HFFc6 (cell line): Measurements from ENCODE around the gene XKRX. TPM values are rescaled to one million over a fixed set of nuclear protein-coding genes. Genes with fewer than 3 reads are reported as not detected.

ENCODE experiments used
- DNase-seq: peaks from one replicate; pipeline ENCODE4 v3.0.0-alpha.2; 2018
- H3K27ac Mint-ChIP-seq: 2 replicates; pipeline ENCODE4 v1.8.0; 2020; ENCODE audit warnings: mild to moderate bottlenecking, mixed read lengths
- H3K27me3 Mint-ChIP-seq: 2 replicates; pipeline ENCODE4 v1.8.0; 2021; ENCODE audit warnings: mild to moderate bottlenecking, moderate library complexity, mixed read lengths; ENCODE audit not compliant: insufficient read depth
- H3K36me3 Mint-ChIP-seq: 2 replicates; pipeline ENCODE4 v1.8.0; 2021; ENCODE audit warnings: low read depth, mixed read lengths
- H3K4me1 Mint-ChIP-seq: 2 replicates; pipeline ENCODE4 v1.8.0; 2020; ENCODE audit warnings: low read depth, mixed read lengths
- H3K4me3 Mint-ChIP-seq: 2 replicates; pipeline ENCODE4 v1.8.0; 2020; ENCODE audit warnings: mild to moderate bottlenecking, moderate library complexity, mixed read lengths
- H3K9me3 Mint-ChIP-seq: 2 replicates; pipeline ENCODE4 v1.8.0; 2020; ENCODE audit warnings: mild to moderate bottlenecking, mixed read lengths
- total RNA-seq, 6 experiments: library from RNA; stranded (reverse); fragmentation: NEBNext Ultra II Directional; extraction: Animal tissue kit (Norgen Biotek cat#: 25700); gene quantifications; 2 replicates in 1 of 6; 3 replicates in 5 of 6; pipeline ENCODE4 v1.2.3, GENCODE V29; 2021
- TF ChIP-seq, protein P1 (sequence below): fragments of 200-600 bp; sonication (generic); IDR thresholded peaks from 2 replicates; pipeline ENCODE4 v1.5.0; 2021; ENCODE audit warnings: antibody characterized with exemption, mild to moderate bottlenecking

The XKRX gene
- total RNA-seq, 6 experiments from 2014 or later, result not detected

DNA sequence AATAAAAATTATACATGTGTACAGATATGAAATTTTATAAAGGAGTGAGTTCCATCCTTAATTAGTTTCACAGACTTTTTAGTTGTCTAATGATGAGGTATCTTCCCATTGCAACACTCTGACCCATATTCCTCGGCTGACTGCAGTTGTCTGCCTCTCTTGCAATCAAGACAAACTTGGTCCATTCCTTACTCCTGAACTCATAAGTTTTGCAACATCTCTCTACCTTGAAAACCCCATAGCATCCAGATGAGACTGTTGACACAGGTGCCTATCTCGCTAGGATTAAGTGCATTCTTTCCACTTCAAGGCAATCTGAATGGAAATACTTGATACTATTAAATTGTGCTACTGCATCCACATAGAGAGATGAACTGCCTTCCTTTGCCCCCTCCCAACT lies 2.3 kb downstream of the XKRX start:
- TF ChIP-seq, protein P1, sequence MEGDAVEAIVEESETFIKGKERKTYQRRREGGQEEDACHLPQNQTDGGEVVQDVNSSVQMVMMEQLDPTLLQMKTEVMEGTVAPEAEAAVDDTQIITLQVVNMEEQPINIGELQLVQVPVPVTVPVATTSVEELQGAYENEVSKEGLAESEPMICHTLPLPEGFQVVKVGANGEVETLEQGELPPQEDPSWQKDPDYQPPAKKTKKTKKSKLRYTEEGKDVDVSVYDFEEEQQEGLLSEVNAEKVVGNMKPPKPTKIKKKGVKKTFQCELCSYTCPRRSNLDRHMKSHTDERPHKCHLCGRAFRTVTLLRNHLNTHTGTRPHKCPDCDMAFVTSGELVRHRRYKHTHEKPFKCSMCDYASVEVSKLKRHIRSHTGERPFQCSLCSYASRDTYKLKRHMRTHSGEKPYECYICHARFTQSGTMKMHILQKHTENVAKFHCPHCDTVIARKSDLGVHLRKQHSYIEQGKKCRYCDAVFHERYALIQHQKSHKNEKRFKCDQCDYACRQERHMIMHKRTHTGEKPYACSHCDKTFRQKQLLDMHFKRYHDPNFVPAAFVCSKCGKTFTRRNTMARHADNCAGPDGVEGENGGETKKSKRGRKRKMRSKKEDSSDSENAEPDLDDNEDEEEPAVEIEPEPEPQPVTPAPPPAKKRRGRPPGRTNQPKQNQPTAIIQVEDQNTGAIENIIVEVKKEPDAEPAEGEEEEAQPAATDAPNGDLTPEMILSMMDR, result no peak
- Mint-ChIP-seq H3K4me1 (peaks cover 5% of the 10 kb centered on the region; the same call in 1 of the 2 replicates), H3K9me3 (peaks cover 4% of the 10 kb centered on the region; the same call in 1 of the 2 replicates), H3K36me3 (peaks cover 3% of the 10 kb centered on the region), H3K27me3 (no peaks in the 10 kb centered on the region; the same call in none of the 2 replicates), H3K4me3 (no peak overlapping the region), H3K27ac (no peak overlapping the region)
- no peak for DNase-seq

DNA sequence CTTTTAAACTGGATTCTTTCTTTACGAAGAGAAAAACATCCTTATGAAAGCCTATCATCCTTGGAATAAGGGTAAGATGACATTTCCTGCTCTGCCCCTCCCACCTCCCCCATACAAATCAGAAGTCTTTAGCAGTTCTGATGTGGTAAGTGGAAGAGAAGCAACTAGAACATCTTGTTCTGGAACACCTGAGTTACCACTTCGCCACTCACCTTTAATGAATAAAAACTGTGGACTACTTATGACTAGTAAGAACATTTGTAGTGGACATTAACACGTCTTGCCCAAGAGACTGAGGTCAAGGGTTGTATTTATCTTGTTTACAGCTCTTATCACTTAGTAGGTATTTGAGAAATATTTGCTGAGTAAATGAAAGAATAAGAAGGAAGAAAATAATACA lies 4.3 kb downstream of the XKRX start:
- H3K4me3 Mint-ChIP-seq, result no peak overlapping the region
- no peak for DNase-seq
- no peaks in the 10 kb centered on the region for H3K36me3 Mint-ChIP-seq
- H3K27me3 Mint-ChIP-seq, result no peaks in the 10 kb centered on the region; the same call in 1 of the 2 replicates
- H3K9me3 Mint-ChIP-seq, result no peaks in the 10 kb centered on the region
- peaks cover 5% of the 10 kb centered on the region; the same call in 1 of the 2 replicates for H3K4me1 Mint-ChIP-seq
- TF ChIP-seq, protein P1, result no peak
- H3K27ac Mint-ChIP-seq, result no peak overlapping the region

DNA sequence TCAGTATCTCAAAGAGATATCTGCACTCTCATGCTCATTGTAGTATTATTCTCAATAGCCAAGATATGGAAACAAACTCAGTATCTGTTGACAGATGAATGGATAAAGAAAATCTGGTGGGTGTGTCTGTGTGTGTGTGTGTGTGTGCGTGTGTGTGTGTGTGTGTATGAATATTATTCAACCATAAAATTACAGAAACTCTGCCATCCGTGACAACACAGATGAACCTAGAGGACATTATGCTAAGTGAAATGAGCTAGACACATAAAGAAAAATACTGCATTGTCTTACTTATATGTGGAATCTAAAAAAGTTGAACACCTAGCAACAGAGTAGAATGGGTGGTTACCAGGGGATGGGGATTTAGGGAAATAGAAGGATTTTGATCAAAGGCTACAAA lies 13.2 kb downstream of the XKRX start:
- Mint-ChIP-seq H3K36me3 (no peaks in the 10 kb centered on the region), H3K27me3 (no peaks in the 10 kb centered on the region), H3K9me3 (no peaks in the 10 kb centered on the region), H3K27ac (no peak overlapping the region), H3K4me1 (peaks cover 25% of the 10 kb centered on the region), H3K4me3 (no peak overlapping the region)
- no peak for DNase-seq
- TF ChIP-seq, protein P1, result no peak

DNA sequence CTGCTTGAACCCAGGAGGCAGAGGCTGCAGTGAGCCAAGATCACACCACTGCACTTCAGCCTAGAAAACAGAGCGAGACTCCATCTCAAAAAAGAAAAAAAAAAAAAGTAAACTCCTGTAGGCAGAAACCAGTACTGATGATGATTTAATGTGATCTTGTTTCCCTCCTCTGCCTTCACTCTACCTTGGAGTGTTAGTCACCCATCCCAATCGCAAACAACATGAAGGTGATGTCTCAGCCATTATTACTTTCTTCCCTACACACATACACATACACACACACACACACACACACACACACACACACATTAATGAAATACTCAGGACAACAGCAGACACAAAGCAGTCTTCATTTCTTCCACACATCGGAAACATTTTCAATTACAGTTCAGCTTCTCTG lies 15.6 kb downstream of the XKRX start:
- Mint-ChIP-seq H3K4me1 (peaks cover 25% of the 10 kb centered on the region), H3K9me3 (no peaks in the 10 kb centered on the region), H3K4me3 (no peak overlapping the region), H3K36me3 (no peaks in the 10 kb centered on the region), H3K27me3 (no peaks in the 10 kb centered on the region), H3K27ac (no peak overlapping the region)
- TF ChIP-seq, protein P1, result no peak
- no peak for DNase-seq

DNA sequence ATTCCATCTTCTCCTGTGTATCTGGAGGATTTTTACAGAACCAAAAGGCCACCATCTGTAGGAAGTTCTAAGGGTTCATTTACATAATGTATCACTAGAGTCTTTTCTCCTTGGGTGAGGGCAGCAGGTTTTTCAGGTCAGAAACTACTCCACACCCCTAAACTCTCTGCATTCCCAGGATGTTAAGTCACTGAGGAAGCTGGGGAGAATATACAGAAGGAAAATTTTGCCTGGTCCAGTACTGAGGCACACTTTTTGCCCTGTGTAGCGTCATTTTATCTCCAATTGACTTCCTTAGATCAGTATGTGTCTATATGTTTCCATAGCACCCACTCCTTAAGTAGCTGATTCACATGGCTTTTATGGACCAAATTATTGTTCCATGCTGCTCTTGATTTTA lies 17.0 kb downstream of the XKRX start:
- peaks cover 25% of the 10 kb centered on the region for H3K4me1 Mint-ChIP-seq
- peak overlapping the region; percentile 77 for H3K27ac Mint-ChIP-seq
- H3K9me3 Mint-ChIP-seq, result no peaks in the 10 kb centered on the region
- no peak overlapping the region; the same call in 1 of the 2 replicates for H3K4me3 Mint-ChIP-seq
- no peaks in the 10 kb centered on the region for H3K36me3 Mint-ChIP-seq
- DNase-seq, result peak; percentile 33
- no peaks in the 10 kb centered on the region for H3K27me3 Mint-ChIP-seq
- TF ChIP-seq, protein P1, result no peak

DNA sequence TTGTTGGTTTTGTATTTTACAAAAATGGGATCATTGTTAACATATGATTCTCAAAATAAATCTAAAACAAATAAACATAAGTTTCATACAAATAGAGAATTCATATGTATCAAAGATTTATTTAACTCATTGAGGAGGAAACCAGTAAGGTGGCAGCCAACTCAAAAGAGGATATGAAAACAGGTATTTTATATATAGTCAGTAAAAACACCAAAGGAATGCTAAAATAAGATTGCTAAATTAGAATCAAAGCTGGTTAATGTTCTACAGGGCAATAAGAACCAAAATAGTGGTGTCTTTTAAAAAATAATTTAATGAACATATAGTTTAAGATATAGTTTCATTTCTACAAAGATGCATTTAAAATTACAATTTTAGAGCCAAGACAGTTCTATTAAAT lies 23.1 kb downstream of the XKRX start:
- H3K4me3 Mint-ChIP-seq, result no peak overlapping the region
- TF ChIP-seq, protein P1, result no peak
- no peaks in the 10 kb centered on the region for H3K4me1 Mint-ChIP-seq
- DNase-seq, result no peak
- H3K9me3 Mint-ChIP-seq, result no peaks in the 10 kb centered on the region
- peaks cover 1% of the 10 kb centered on the region; the same call in 1 of the 2 replicates for H3K27me3 Mint-ChIP-seq
- no peak overlapping the region for H3K27ac Mint-ChIP-seq
- no peaks in the 10 kb centered on the region for H3K36me3 Mint-ChIP-seq
